Fibroblast of lung (primary cell): ENCODE measurements around the gene FAM193B. TPM values are rescaled to one million over a fixed set of nuclear protein-coding genes. Genes with fewer than 3 reads are reported as not detected.

Experiments used
- DNase-seq, 2 donors: peaks; one replicate each; pipeline versions ENCODE4 v3.0.0 to v3.0.0-alpha.2; 2010; ENCODE audit warnings: low read depth in 2 of 2
- H2AFZ ChIP-seq: 2 replicates; pipeline ENCODE4 v1.5.1; 2012; ENCODE audit warnings: low read length, control low read depth, inconsistent platforms
- H3K27ac ChIP-seq: 2 replicates; pipeline ENCODE4 v1.5.1; 2011; ENCODE audit warnings: low read length, control low read depth; ENCODE audit not compliant: insufficient read depth
- H3K27me3 ChIP-seq: 2 replicates; pipeline ENCODE4 v1.5.1; 2011; ENCODE audit warnings: mild to moderate bottlenecking, low read length; ENCODE audit not compliant: control insufficient read depth, insufficient read depth
- H3K36me3 ChIP-seq: 2 replicates; pipeline ENCODE4 v1.5.1; 2011; ENCODE audit warnings: low read length; ENCODE audit not compliant: control insufficient read depth, insufficient read depth
- H3K4me1 ChIP-seq: 2 replicates; pipeline ENCODE4 v1.5.1; 2011; ENCODE audit warnings: low read length; ENCODE audit not compliant: control insufficient read depth, insufficient read depth; ENCODE audit errors: extremely low read depth
- H3K4me2 ChIP-seq: 2 replicates; pipeline ENCODE4 v1.5.1; 2011; ENCODE audit warnings: low read length, control low read depth; ENCODE audit not compliant: insufficient read depth; ENCODE audit errors: extremely low read depth
- H3K4me3 ChIP-seq, 4 experiments: fragments of 200-600 bp in 1 of 4; sonication (generic) in 1 of 4; replicated peaks in 1 of 4; 2 replicates each; pipeline ENCODE4 v1.5.1; 2011 to 2016; ENCODE audit warnings: low read length in 4 of 4, low read depth in 3 of 4, mild to moderate bottlenecking in 3 of 4, control low read depth in 2 of 4, inconsistent platforms in 1 of 4, mixed read lengths in 1 of 4; ENCODE audit not compliant: insufficient read depth in 1 of 4; ENCODE audit errors: control extremely low read depth in 1 of 4
- H3K79me2 ChIP-seq: 2 replicates; pipeline ENCODE4 v1.5.1; 2012; ENCODE audit warnings: mild to moderate bottlenecking, low read length, inconsistent platforms; ENCODE audit not compliant: control insufficient read depth, insufficient read depth
- H3K9ac ChIP-seq: 2 replicates; pipeline ENCODE4 v1.5.1; 2011; ENCODE audit warnings: mild to moderate bottlenecking, low read length, control low read depth; ENCODE audit not compliant: insufficient read depth
- H3K9me3 ChIP-seq: 2 replicates; pipeline ENCODE4 v1.5.1; 2012; ENCODE audit warnings: low read depth, low read length; ENCODE audit not compliant: control insufficient read depth, insufficient read depth
- H4K20me1 ChIP-seq: 2 replicates; pipeline ENCODE4 v1.5.1; 2011; ENCODE audit warnings: low read length; ENCODE audit not compliant: control insufficient read depth, insufficient read depth; ENCODE audit errors: extremely low read depth
- EZH2 ChIP-seq: IDR thresholded peaks from 2 replicates; pipeline ENCODE4 v1.5.1; 2012; ENCODE audit warnings: low read length, control low read depth, mild to moderate bottlenecking; ENCODE audit errors: missing control alignments
- polyA plus RNA-seq, 2 donors: library from polyadenylated mRNA; depleted of rRNA in 1 of 2; stranded (reverse) in 1 of 2; unstranded in 1 of 2; fragments of >200 nt; gene quantifications; 2 replicates each; pipeline ENCODE4 v1.2.1, GENCODE V29; 2011 to 2012; ENCODE audit warnings: missing spikeins in 1 of 2
- total RNA-seq: library from RNA; depleted of rRNA; stranded (reverse); fragments of >200 nt; gene quantifications from 2 replicates; pipeline ENCODE4 v1.2.1, GENCODE V29; 2014
- TF ChIP-seq, protein P1 (sequence below), 2 donors: IDR thresholded peaks in 1 of 2; conservative IDR thresholded peaks in 1 of 2; 1 replicate in 1 of 2; 2 replicates in 1 of 2; pipeline ENCODE4 v1.5.1; 2011 to 2012; ENCODE audit warnings: low read length in 2 of 2, control low read depth in 1 of 2, inconsistent platforms in 1 of 2, low read depth in 1 of 2, mild to moderate bottlenecking in 1 of 2

Gene FAM193B
- total and polyA plus RNA-seq, 2 donors (not counting 1 experiment from before 2014, with no cell fraction given): 27.9 to 28.4 TPM

DNA sequence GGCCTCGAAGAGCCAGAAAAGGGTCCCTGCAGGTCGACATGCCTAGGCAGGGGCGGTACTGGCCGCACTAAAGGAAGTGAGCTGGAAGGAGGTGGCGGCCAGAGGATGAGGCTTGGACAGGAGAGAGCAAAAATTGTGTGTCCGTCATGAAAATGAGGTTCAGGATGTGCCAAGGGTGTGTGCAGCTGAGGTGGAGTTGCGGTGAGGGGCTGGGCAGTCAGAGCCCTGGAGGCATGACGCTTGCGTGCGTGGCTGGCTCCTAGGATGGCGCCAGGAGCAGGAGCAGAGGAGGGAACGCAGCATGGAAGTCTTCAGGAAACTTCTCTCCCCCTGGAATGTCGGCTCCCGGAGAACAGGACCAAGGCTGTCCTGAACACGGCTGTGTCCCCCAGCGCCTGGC lies 51.5 kb downstream of the FAM193B start:
- Histone ChIP-seq H3K27me3 (no peaks in the 10 kb centered on the region), H3K9ac (no peak overlapping the region), H3K79me2 (no peaks in the 10 kb centered on the region), H3K36me3 (no peaks in the 10 kb centered on the region), H4K20me1 (no peaks in the 10 kb centered on the region), H3K27ac (no peak overlapping the region), H3K4me1 (peaks cover 17% of the 10 kb centered on the region), H3K4me3 (no peak overlapping the region), H3K4me2 (no peak overlapping the region), H2AFZ (no peak overlapping the region), H3K9me3 (no peaks in the 10 kb centered on the region)
- TF ChIP-seq, protein P1, sequence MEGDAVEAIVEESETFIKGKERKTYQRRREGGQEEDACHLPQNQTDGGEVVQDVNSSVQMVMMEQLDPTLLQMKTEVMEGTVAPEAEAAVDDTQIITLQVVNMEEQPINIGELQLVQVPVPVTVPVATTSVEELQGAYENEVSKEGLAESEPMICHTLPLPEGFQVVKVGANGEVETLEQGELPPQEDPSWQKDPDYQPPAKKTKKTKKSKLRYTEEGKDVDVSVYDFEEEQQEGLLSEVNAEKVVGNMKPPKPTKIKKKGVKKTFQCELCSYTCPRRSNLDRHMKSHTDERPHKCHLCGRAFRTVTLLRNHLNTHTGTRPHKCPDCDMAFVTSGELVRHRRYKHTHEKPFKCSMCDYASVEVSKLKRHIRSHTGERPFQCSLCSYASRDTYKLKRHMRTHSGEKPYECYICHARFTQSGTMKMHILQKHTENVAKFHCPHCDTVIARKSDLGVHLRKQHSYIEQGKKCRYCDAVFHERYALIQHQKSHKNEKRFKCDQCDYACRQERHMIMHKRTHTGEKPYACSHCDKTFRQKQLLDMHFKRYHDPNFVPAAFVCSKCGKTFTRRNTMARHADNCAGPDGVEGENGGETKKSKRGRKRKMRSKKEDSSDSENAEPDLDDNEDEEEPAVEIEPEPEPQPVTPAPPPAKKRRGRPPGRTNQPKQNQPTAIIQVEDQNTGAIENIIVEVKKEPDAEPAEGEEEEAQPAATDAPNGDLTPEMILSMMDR (conservative IDR thresholded peaks at IDR 0.05 in 1 of 2, IDR thresholded peaks at IDR 0.05 in 1 of 2; ENCODE audit: low read depth in 1 of 2, low read length in 2 of 2): no peak
- TF ChIP-seq EZH2: no peak
- DNase-seq: no peak

GRCh38 chr5:177501874-177502678 lies 52.3 kb downstream of the FAM193B start:
- no peaks in the 10 kb centered on the region for H4K20me1 ChIP-seq
- TF ChIP-seq, protein P1 (conservative IDR thresholded peaks at IDR 0.05 in 1 of 2, IDR thresholded peaks at IDR 0.05 in 1 of 2; ENCODE audit: low read depth in 1 of 2, low read length in 2 of 2): no peak
- TF ChIP-seq EZH2: no peak
- H3K4me2 ChIP-seq: no peak overlapping the region
- no peak overlapping the region for H3K4me3 ChIP-seq
- no peaks in the 10 kb centered on the region for H3K9me3 ChIP-seq
- no peaks in the 10 kb centered on the region for H3K36me3 ChIP-seq
- H3K4me1 ChIP-seq: peaks cover 17% of the 10 kb centered on the region
- H3K9ac ChIP-seq: no peak overlapping the region
- H3K79me2 ChIP-seq: peaks cover under 1% of the 10 kb centered on the region
- no peak overlapping the region for H2AFZ ChIP-seq
- no peaks in the 10 kb centered on the region for H3K27me3 ChIP-seq
- no peak for DNase-seq
- no peak overlapping the region for H3K27ac ChIP-seq

DNA sequence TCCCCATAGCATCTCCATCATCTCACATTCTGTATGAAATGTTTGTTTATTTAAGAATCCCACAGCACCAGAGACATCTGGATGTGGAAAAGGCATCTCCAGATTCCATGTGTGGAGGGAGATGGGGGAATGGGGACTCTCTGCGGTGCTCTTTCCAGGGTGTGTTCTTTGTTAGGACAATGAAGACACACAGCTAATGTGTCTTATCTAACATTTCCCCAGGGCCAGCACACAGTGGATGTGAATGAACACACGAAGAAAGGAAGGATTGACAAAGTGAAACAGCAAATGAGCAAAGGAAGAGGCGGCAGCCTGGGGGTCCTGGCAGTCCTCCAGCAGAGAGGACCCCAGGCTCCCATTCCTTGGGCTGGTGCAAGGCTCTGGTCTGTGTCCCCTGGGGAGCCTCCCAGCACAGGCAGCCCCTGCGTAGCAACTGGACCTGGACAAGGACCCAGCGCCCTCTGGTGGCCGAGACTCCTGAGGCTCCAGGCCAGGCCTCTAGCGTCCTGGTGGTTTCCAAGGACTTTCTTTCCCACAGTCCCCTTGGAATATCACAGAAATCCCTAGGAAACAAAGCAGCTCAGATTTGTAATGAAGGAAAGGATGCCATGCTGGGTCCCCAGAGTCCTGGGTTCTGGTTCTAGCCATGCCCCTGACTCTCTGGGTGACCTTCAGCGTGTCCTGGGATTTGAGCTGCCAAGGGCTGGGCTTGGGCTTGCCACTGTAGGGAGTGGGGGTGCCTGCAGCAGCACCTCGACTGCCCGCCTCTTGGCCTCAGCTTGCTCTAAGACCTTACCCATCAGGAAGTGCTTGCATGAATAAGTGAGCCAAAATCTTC lies 53.5 kb downstream of the FAM193B start:
- DNase-seq: peak; percentile 77 to 85
- Histone ChIP-seq H3K79me2 (peaks cover 9% of the 10 kb centered on the region), H3K4me3 (no peak overlapping the region), H3K9ac (no peak overlapping the region), H3K27ac (peak overlapping the region; percentile 31), H3K9me3 (no peaks in the 10 kb centered on the region), H3K36me3 (peaks cover 3% of the 10 kb centered on the region), H2AFZ (no peak overlapping the region), H3K27me3 (no peaks in the 10 kb centered on the region), H3K4me2 (peak overlapping the region; percentile 17), H4K20me1 (no peaks in the 10 kb centered on the region), H3K4me1 (peaks cover 18% of the 10 kb centered on the region)
- TF ChIP-seq, protein P1 (conservative IDR thresholded peaks at IDR 0.05 in 1 of 2, IDR thresholded peaks at IDR 0.05 in 1 of 2; ENCODE audit: low read depth in 1 of 2, low read length in 2 of 2): peak; percentile 91 to 96
- no peak for TF ChIP-seq EZH2
